Omental fat pad (tissue), 4 donors: Measurements from ENCODE around the gene PALD1. TPM values are rescaled to one million over a fixed set of nuclear protein-coding genes. Genes with fewer than 3 reads are reported as not detected.

Source experiments
- ATAC-seq: fragments of 150-250 bp; one replicate; pipeline ENCODE4 v1.9.1; 2016; ENCODE audit warnings: mild to moderate bottlenecking, moderate library complexity; ENCODE audit not compliant: low FRiP score
- DNase-seq: peaks from one replicate; pipeline ENCODE4 v3.0.0-alpha.2; 2019; ENCODE audit warnings: low spot score
- total RNA-seq, 4 donors: library from RNA; depleted of rRNA; stranded (reverse); fragments of >200 nt; gene quantifications; one replicate each; pipeline ENCODE4 v1.1.0, GENCODE V29; 2016
- TF ChIP-seq, protein P1 (sequence below), 3 donors: fragments of 450-650 bp; IDR thresholded peaks; one replicate each; pipeline ENCODE4 v1.5.1; 2016 to 2017; ENCODE audit warnings: antibody characterized with exemption in 3 of 3, mild to moderate bottlenecking in 3 of 3, moderate library complexity in 2 of 3

PALD1 gene
- total RNA-seq, 4 donors from 2014 or later = 3.3 to 12.1 (median 8.0) TPM

DNA sequence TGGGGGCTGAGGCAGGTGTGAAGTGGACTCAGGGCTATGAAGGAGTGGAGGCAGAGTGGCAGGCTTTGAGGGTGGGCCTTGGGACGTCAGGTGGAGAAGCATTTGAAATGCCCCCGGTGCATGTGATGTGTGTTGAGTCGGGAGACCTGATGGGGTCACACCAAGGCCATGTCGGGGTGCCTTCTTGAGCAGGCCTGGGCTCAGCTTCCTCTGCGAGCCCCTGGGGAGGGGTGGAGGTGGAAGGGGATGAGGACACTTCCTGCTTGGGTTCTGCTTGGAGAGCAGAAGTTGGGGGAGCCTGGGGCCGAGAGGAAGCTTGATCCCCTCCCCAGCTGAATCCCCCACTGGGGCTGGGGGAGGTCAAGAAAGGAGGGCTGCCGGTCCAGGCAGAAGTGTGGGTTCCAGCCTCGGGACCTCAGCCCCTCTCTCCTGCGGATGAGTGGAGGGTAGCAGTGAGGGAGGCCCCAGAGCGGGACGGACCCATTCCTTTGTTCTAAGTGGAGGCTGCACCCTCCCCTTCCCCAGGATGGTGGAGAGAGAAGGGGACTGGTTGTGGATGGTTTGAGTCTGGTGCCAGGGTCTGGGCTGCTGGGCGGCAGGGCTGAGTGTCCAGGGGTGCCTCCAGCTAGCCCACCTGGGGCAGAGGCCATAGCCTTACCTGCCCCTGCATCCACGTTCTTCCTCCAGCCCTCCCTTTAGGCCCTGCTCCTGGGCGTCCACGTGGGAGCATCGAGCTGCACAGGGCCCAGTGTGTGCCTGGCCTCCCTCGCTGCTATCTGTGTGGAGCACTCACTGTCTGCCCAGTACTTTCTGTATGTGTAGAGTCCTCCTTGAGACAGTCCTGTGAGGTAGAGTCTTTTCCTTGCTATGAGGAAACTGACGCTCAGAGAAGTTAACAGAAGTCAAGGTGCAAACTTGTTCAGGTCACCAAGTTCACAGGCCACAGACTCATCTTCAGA lies 87.3 kb downstream of the PALD1 start:
- TF ChIP-seq, protein P1, sequence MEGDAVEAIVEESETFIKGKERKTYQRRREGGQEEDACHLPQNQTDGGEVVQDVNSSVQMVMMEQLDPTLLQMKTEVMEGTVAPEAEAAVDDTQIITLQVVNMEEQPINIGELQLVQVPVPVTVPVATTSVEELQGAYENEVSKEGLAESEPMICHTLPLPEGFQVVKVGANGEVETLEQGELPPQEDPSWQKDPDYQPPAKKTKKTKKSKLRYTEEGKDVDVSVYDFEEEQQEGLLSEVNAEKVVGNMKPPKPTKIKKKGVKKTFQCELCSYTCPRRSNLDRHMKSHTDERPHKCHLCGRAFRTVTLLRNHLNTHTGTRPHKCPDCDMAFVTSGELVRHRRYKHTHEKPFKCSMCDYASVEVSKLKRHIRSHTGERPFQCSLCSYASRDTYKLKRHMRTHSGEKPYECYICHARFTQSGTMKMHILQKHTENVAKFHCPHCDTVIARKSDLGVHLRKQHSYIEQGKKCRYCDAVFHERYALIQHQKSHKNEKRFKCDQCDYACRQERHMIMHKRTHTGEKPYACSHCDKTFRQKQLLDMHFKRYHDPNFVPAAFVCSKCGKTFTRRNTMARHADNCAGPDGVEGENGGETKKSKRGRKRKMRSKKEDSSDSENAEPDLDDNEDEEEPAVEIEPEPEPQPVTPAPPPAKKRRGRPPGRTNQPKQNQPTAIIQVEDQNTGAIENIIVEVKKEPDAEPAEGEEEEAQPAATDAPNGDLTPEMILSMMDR (IDR thresholded peaks at IDR 0.05) = no peak
- DNase-seq (no peak), ATAC-seq (no peak)

GRCh38 chr10:70566515-70567290 lies 88.1 kb downstream of the PALD1 start:
- TF ChIP-seq, protein P1 (IDR thresholded peaks at IDR 0.05) = no peak
- no peak for ATAC-seq
- DNase-seq = no peak

- TF ChIP-seq, protein P1 (IDR thresholded peaks at IDR 0.05) = no peak
- DNase-seq = no peak
- no peak for ATAC-seq
Measured at GRCh38 chr10:70567603-70568002, 89.0 kb downstream of the PALD1 start.

GRCh38 chr10:70568113-70568512 lies 89.5 kb downstream of the PALD1 start:
- TF ChIP-seq, protein P1 (IDR thresholded peaks at IDR 0.05) = no peak
- ATAC-seq = no peak
- no peak for DNase-seq

DNA sequence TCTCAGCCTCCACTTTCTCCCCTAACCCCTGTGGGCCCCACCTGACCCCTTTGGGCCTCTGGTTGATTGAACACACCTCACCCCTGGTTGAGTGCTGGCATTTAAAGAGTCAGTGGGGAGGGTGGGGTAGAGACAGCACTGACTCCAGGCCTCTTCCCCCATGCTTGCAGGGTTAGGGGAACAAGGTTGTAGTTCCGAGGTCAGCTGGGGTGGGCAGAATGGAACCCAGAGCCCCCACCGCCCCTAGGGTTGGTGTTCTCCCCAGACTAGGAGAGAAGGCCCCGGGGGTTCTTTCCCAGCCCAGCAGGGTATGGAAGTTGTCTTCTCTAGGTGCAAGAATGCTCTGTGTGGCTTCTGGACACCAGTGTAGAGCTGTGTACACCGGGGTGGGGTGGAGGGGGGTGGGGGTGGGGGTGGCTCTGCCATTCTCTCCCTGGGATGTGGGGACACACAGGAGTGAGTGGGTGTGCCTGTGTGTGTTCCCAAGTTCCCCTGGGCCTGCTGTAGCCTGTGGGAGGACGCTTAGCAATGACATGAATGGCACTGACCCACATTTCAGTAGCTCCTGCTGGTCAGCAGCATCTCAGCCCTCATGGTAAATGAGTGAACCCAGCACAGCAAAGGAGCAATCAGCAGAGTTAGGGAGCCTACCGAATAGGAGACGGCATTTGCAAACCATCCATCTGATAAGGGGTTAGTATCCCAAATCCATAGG lies 90.4 kb downstream of the PALD1 start:
- DNase-seq (no peak), ATAC-seq (no peak)
- TF ChIP-seq, protein P1 (IDR thresholded peaks at IDR 0.05) = no peak

- TF ChIP-seq, protein P1 (IDR thresholded peaks at IDR 0.05) = no peak
- DNase-seq (no peak), ATAC-seq (no peak)
Measured at GRCh38 chr10:70571236-70571635, 92.7 kb downstream of the PALD1 start.
